ENCODE measurements around the gene GPAM. TPM values are rescaled to one million over a fixed set of nuclear protein-coding genes. Genes with fewer than 3 reads are reported as not detected.

The GPAM gene
- total RNA-seq, 1 donor from 2014 or later = 15.4 TPM

- no peaks in the 10 kb centered on the region for H3K9me3 Mint-ChIP-seq (ENCODE audit: unreplicated experiment)
- H3K27ac Mint-ChIP-seq (ENCODE audit: unreplicated experiment) = no peak overlapping the region
- no peak overlapping the region for H3K4me3 Mint-ChIP-seq (ENCODE audit: unreplicated experiment)
- Histone ChIP-seq H3K27ac (ENCODE audit: low read depth, low read length) (no peak overlapping the region), H3K4me2 (ENCODE audit: low read length) (no peak overlapping the region), H3K9me3 (ENCODE audit: insufficient read depth, low read depth, low read length) (no peaks in the 10 kb centered on the region), H3K9ac (ENCODE audit: low read length) (no peak overlapping the region), H3K4me1 (ENCODE audit: insufficient read depth, low read length) (no peaks in the 10 kb centered on the region), H3K4me3 (ENCODE audit: insufficient read depth, low read depth, low read length) (no peak overlapping the region), H4K20me1 (ENCODE audit: insufficient read depth, low read length) (no peaks in the 10 kb centered on the region), H3K79me2 (ENCODE audit: insufficient read depth, low read length) (no peaks in the 10 kb centered on the region), H3K27me3 (ENCODE audit: insufficient read depth, low read length) (no peaks in the 10 kb centered on the region), H3K36me3 (ENCODE audit: insufficient read depth, low read length) (peaks cover 2% of the 10 kb centered on the region), H2AFZ (ENCODE audit: low read depth, low read length) (no peak overlapping the region)
- no peaks in the 10 kb centered on the region for H3K4me1 Mint-ChIP-seq (ENCODE audit: low read depth, unreplicated experiment)
- DNase-seq (ENCODE audit: low read depth) = no peak
- H3K27me3 Mint-ChIP-seq (ENCODE audit: low read depth, unreplicated experiment) = peaks cover 5% of the 10 kb centered on the region
- no peak for FAIRE-seq
- peaks cover 2% of the 10 kb centered on the region for H3K36me3 Mint-ChIP-seq (ENCODE audit: low read depth, unreplicated experiment)
- TF ChIP-seq, protein P1, sequence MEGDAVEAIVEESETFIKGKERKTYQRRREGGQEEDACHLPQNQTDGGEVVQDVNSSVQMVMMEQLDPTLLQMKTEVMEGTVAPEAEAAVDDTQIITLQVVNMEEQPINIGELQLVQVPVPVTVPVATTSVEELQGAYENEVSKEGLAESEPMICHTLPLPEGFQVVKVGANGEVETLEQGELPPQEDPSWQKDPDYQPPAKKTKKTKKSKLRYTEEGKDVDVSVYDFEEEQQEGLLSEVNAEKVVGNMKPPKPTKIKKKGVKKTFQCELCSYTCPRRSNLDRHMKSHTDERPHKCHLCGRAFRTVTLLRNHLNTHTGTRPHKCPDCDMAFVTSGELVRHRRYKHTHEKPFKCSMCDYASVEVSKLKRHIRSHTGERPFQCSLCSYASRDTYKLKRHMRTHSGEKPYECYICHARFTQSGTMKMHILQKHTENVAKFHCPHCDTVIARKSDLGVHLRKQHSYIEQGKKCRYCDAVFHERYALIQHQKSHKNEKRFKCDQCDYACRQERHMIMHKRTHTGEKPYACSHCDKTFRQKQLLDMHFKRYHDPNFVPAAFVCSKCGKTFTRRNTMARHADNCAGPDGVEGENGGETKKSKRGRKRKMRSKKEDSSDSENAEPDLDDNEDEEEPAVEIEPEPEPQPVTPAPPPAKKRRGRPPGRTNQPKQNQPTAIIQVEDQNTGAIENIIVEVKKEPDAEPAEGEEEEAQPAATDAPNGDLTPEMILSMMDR (IDR thresholded peaks at IDR 0.05; ENCODE audit: insufficient read depth, low read depth, low read length) = no peak
- no peak for TF ChIP-seq EZH2 (IDR thresholded peaks at IDR 0.05; ENCODE audit: insufficient read depth, low read length)
Measured at GRCh38 chr10:112146799-112147198, 36.8 kb downstream of the GPAM start.

- no peak overlapping the region for H3K27ac ChIP-seq (ENCODE audit: low read depth, low read length)
- no peaks in the 10 kb centered on the region for H3K4me1 ChIP-seq (ENCODE audit: insufficient read depth, low read length)
- peaks cover 2% of the 10 kb centered on the region for H3K36me3 ChIP-seq (ENCODE audit: insufficient read depth, low read length)
- TF ChIP-seq, protein P1 (IDR thresholded peaks at IDR 0.05; ENCODE audit: insufficient read depth, low read depth, low read length) = no peak
- TF ChIP-seq EZH2 (IDR thresholded peaks at IDR 0.05; ENCODE audit: insufficient read depth, low read length) = no peak
- no peak overlapping the region for H3K27ac Mint-ChIP-seq (ENCODE audit: unreplicated experiment)
- H3K4me3 Mint-ChIP-seq (ENCODE audit: unreplicated experiment) = no peak overlapping the region
- H3K79me2 ChIP-seq (ENCODE audit: insufficient read depth, low read length) = no peaks in the 10 kb centered on the region
- no peaks in the 10 kb centered on the region for H3K4me1 Mint-ChIP-seq (ENCODE audit: low read depth, unreplicated experiment)
- no peaks in the 10 kb centered on the region for H3K27me3 ChIP-seq (ENCODE audit: insufficient read depth, low read length)
- no peaks in the 10 kb centered on the region for H3K36me3 Mint-ChIP-seq (ENCODE audit: low read depth, unreplicated experiment)
- FAIRE-seq = no peak
- no peak for DNase-seq (ENCODE audit: low read depth)
- no peaks in the 10 kb centered on the region for H3K9me3 ChIP-seq (ENCODE audit: insufficient read depth, low read depth, low read length)
- no peak overlapping the region for H3K9ac ChIP-seq (ENCODE audit: low read length)
- H3K9me3 Mint-ChIP-seq (ENCODE audit: unreplicated experiment) = no peaks in the 10 kb centered on the region
- H2AFZ ChIP-seq (ENCODE audit: low read depth, low read length) = no peak overlapping the region
- peaks cover 5% of the 10 kb centered on the region for H3K27me3 Mint-ChIP-seq (ENCODE audit: low read depth, unreplicated experiment)
- H3K4me2 ChIP-seq (ENCODE audit: low read length) = no peak overlapping the region
- no peaks in the 10 kb centered on the region for H4K20me1 ChIP-seq (ENCODE audit: insufficient read depth, low read length)
- no peak overlapping the region for H3K4me3 ChIP-seq (ENCODE audit: insufficient read depth, low read depth, low read length)
Measured at GRCh38 chr10:112145263-112145662, 38.3 kb downstream of the GPAM start.

DNA sequence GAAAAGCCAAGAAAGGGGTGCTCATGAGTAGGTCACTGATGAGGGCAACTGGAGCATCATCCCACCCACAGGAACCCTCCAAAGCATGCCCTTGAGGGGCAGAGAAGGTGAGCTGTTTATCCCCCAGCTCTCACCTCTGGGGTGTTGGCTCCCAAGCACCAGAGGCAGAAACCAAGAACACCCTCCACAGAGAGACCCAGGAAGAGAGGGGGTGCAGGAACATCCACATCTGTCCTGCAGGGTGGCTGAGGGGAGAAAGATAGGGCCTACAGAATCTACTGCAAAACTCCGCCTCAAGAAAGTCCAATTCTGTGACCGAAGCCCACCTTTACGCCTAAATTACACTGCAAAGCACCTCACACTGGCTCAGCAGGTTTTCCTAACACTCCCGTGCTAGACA, 40.1 kb downstream of the GPAM start:
- TF ChIP-seq, protein P1 (IDR thresholded peaks at IDR 0.05; ENCODE audit: insufficient read depth, low read depth, low read length) = no peak
- no peak for TF ChIP-seq EZH2 (IDR thresholded peaks at IDR 0.05; ENCODE audit: insufficient read depth, low read length)
- Mint-ChIP-seq H3K9me3 (ENCODE audit: unreplicated experiment) (no peaks in the 10 kb centered on the region), H3K27ac (ENCODE audit: unreplicated experiment) (no peak overlapping the region), H3K4me1 (ENCODE audit: low read depth, unreplicated experiment) (no peaks in the 10 kb centered on the region), H3K27me3 (ENCODE audit: low read depth, unreplicated experiment) (peaks cover 9% of the 10 kb centered on the region), H3K4me3 (ENCODE audit: unreplicated experiment) (no peak overlapping the region), H3K36me3 (ENCODE audit: low read depth, unreplicated experiment) (peaks cover 4% of the 10 kb centered on the region)
- H3K4me2 ChIP-seq (ENCODE audit: low read length) = no peak overlapping the region
- H3K9me3 ChIP-seq (ENCODE audit: insufficient read depth, low read depth, low read length) = no peaks in the 10 kb centered on the region
- H3K36me3 ChIP-seq (ENCODE audit: insufficient read depth, low read length) = peaks cover 2% of the 10 kb centered on the region
- FAIRE-seq = no peak
- no peaks in the 10 kb centered on the region for H3K4me1 ChIP-seq (ENCODE audit: insufficient read depth, low read length)
- DNase-seq (ENCODE audit: low read depth) = no peak
- no peaks in the 10 kb centered on the region for H3K79me2 ChIP-seq (ENCODE audit: insufficient read depth, low read length)
- H4K20me1 ChIP-seq (ENCODE audit: insufficient read depth, low read length) = no peaks in the 10 kb centered on the region
- H2AFZ ChIP-seq (ENCODE audit: low read depth, low read length) = no peak overlapping the region
- no peak overlapping the region for H3K9ac ChIP-seq (ENCODE audit: low read length)
- H3K4me3 ChIP-seq (ENCODE audit: insufficient read depth, low read depth, low read length) = no peak overlapping the region
- no peaks in the 10 kb centered on the region for H3K27me3 ChIP-seq (ENCODE audit: insufficient read depth, low read length)
- H3K27ac ChIP-seq (ENCODE audit: low read depth, low read length) = no peak overlapping the region

Measured in astrocyte (in vitro differentiated cells and primary cell).